ENCODE data around the gene PDPK1. TPM values are rescaled to one million over a fixed set of nuclear protein-coding genes. Genes with fewer than 3 reads are reported as not detected.
"Not testable (repeated sequence)": the region's sequence is repeated elsewhere in the genome, so short reads cannot be mapped to it uniquely, and the experiment has no call there.

The PDPK1 gene
- total RNA-seq, 1 donor from 2014 or later: 12.8 TPM

GRCh38 chr16:2586901-2587480 is 49.2 kb downstream of the PDPK1 start:
- no peak for DNase-seq (ENCODE audit: low read depth in 2 of 2)

GRCh38 chr16:2587891-2588565 is 50.2 kb downstream of the PDPK1 start:
- DNase-seq (ENCODE audit: low read depth in 2 of 2): no peak

GRCh38 chr16:2591476-2592240 is 53.8 kb downstream of the PDPK1 start:
- no peak for DNase-seq (ENCODE audit: low read depth in 2 of 2)

- DNase-seq (ENCODE audit: low read depth in 2 of 2): no peak
Observed at GRCh38 chr16:2592786-2593185, 55.0 kb downstream of the PDPK1 start.

GRCh38 chr16:2595393-2596205 is 57.8 kb downstream of the PDPK1 start:
- no peak for DNase-seq (ENCODE audit: low read depth in 2 of 2)

GRCh38 chr16:2596747-2597559 is 59.1 kb downstream of the PDPK1 start:
- DNase-seq (ENCODE audit: low read depth in 2 of 2): no peak

- DNase-seq (ENCODE audit: low read depth in 2 of 2): no peak
Observed at GRCh38 chr16:2597560-2597902, 59.7 kb downstream of the PDPK1 start.

GRCh38 chr16:2598133-2598641 is 60.4 kb downstream of the PDPK1 start:
- no peak for DNase-seq (ENCODE audit: low read depth in 2 of 2)

- DNase-seq (ENCODE audit: low read depth in 2 of 2): no peak
Observed at GRCh38 chr16:2598723-2599122, 60.9 kb downstream of the PDPK1 start.

- not testable (repeated sequence) for DNase-seq (ENCODE audit: low read depth in 2 of 2)
Observed at GRCh38 chr16:2599165-2599564, 61.3 kb downstream of the PDPK1 start.

GRCh38 chr16:2599785-2600184 is 62.0 kb downstream of the PDPK1 start:
- DNase-seq (ENCODE audit: low read depth in 2 of 2): not testable (repeated sequence)

GRCh38 chr16:2601301-2602025 is 63.6 kb downstream of the PDPK1 start:
- not testable (repeated sequence) for DNase-seq (ENCODE audit: low read depth in 2 of 2)

- DNase-seq (ENCODE audit: low read depth in 2 of 2): not testable (repeated sequence)
Observed at GRCh38 chr16:2602175-2602574, 64.4 kb downstream of the PDPK1 start.

- DNase-seq (ENCODE audit: low read depth in 2 of 2): peak; percentile 93 to 97
Observed at GRCh38 chr16:2603165-2604015, 65.6 kb downstream of the PDPK1 start.

- peak in 1 of 2 donors; percentile 19 for DNase-seq (ENCODE audit: low read depth in 2 of 2)
Observed at GRCh38 chr16:2604016-2604369, 66.2 kb downstream of the PDPK1 start.

GRCh38 chr16:2606820-2607219 is 69.0 kb downstream of the PDPK1 start:
- not testable (repeated sequence) for DNase-seq (ENCODE audit: low read depth in 2 of 2)

- not testable (repeated sequence) for DNase-seq (ENCODE audit: low read depth in 2 of 2)
Observed at GRCh38 chr16:2609345-2609744, 71.5 kb downstream of the PDPK1 start.

- no peak for DNase-seq (ENCODE audit: low read depth in 2 of 2)
Observed at GRCh38 chr16:2609827-2610470, 72.1 kb downstream of the PDPK1 start.
